T-helper 2 cell treated with Interferon-gamma antibody and Interleukin-4, amounts not matched to agents 100 ng/mL and 5 ng/mL, for 36 hours (primary cell): ENCODE data around the gene ZNF774. TPM values are rescaled to one million over a fixed set of nuclear protein-coding genes. Genes with fewer than 3 reads are reported as not detected.
"Not testable (repeated sequence)": the region's sequence is repeated elsewhere in the genome, so short reads cannot be mapped to it uniquely, and the experiment has no call there.

Source experiments
- intact Hi-C: fragments of 100-400 bp; cut with micrococcal nuclease; formaldehyde crosslinking; loops from one replicate; pipeline ENCODE4 v1.15.1; 2023
- total RNA-seq: library from RNA; stranded (reverse); gene quantifications from 2 replicates; pipeline ENCODE4 v1.2.3, GENCODE V29; 2022

The ZNF774 gene
- total RNA-seq, 1 donor from 2014 or later, result 1.9 TPM

DNA sequence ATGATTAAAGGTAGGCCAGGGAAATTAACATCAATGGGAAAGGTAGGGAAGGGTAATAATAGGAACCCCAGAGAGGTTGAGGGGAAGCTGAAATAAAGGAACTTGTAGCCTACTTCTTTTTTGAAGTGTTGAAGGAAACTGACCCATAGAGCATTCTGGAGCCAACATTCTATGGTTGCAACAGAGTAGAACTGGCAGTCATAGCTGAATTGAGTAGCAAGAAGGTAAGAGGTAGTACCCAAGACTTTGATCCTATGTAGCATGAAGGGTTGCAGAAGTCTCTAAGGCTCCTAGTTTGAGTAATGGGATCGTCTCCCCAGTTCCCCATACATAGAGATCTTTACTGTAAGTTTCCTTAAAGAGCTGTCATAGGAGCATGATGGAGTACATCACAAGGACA is 7.4 kb upstream of the ZNF774 start:
- intact Hi-C loops, result no loop called here

DNA sequence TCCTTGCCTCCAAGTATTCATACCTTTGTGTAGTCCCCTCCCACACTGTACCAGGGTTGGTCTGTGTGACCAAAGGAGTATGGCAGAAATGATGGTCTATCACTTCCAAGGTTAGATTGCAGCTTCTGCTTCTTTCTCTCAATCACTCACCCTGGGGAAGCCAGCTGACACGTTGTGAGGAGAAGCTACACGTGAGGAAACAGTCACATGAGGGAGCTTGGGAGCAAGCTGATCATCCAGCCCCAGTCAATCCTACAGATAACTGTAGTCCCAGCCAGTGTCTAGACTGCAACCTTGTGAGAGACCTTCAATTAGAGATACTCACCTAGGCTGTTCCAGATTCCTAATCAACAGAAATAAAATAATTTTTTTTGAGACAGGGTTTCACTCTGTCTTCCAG is 6.2 kb upstream of the ZNF774 start:
- intact Hi-C loops, result no loop called here

DNA sequence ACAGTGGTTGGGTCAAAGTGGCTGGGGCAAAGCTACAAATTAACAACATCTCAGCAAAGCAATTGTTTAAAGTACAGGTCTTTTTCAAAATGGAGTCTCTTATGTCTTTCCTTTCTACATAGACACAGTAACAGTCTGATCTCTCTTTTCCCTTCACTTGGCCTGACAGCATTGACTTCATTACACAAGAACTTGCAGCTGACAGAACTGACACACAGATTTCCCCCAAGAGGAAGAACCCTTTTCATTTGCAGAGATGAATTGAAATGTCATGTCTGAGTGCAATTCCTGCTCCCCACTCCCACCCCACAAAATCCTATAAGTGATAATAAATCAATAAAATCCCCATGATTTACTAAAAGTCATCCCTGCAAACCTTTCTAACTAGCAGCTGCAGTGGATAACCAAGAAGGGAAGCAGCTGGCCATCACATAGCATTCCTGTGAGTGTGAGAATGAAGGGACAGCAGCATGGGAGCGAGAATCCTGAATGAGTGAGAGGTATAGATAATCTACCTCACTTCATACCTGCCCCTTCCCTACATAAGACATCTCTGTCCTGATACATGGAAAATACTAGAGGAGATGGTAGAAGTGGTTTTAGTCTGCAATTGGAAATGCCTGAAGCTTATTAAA is 4.5 kb upstream of the ZNF774 start:
- intact Hi-C loops, result not testable (repeated sequence)

DNA sequence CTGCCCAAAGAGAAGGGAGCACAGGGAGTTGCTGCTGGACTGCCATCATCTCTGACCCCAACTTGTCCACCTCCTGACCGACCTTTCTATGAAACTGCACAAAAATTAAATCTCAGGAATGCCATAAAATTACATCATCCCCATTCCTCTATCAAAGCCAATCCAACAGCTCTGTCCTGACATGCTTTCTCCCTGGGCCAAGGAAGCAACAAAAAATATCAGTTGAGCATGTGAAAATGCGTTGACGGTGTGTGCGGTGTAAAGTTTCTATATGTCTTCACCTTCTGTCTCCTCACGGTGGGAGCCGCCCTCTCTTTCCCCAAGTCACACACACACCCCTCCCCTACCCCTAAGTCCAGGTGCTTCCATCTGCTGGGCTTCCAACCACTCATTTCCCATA is 3.6 kb upstream of the ZNF774 start:
- intact Hi-C loops, result no loop called here

DNA sequence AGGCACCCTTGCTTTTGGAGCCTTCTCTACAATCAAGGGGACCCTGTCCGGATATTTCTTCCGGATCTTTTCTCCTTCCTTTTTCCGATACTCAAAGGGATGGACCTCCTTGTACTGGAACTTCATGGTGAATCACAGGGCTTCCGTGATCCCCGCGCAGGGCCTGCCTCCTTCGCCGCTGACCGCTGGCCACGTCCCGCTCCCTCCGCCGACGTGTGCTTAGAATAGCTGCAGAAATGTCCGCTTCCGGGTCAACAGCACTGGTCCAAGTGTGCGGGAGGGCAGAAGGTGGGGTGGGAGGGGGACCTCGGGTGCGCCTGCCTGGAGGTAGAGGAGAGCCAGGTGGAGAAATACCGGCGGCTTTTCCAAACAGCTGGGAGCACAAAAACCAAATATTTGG is 3.0 kb upstream of the ZNF774 start:
- intact Hi-C loops, result no loop called here

DNA sequence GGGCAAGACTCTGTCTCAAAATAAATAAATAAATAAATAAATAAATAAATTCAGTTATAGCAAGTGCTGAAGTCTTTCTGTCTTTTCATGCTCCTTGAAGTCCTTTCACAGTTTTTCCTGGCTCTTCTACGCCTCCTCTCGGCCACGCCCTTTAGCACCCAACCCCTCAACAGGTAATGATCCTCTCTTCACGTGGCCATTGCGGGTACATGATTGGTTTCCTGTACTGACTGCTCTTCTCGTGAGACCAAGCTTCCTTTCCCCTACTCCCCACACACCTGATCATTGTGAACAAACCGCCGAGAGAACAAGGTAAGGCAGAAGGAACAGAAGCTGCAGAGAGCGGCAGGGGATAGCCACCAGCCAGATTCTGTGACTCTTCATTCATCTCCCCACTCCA is 2.3 kb upstream of the ZNF774 start:
- intact Hi-C loops, result loop anchor here (5.0 kb wide), 1 partner anchor 43 kb away; no protein-coding TSS in a partner anchor

DNA sequence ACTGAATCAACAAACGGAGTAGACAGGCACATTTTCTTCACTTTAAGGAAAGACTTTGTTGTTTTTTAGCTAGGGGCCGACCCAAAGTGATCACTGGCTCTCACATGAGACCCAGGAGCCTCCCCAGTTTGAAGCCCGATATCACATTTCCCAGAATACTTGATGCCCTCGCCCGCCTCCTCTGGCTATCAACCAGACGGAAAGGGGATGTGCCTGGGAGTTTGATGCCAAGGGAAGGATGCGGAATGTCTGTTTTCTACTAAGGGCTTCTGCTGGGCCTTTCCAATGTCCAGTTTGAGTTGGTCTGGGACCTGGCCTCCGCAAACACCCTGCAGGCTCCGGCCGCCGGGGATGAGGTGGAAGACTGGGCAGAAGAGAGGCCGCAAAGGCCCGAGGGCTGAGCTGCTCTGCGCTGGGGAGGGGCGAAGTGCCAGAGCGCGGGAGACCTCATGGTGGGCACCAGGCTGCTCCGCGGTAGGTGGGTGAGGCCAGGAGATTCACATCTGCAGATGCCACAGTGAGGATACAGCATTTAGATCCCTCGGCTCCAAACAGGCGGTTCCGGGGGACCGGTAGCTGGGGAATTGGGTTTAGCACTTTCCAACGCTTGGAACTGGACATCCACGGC is 491 bp upstream of the ZNF774 start:
- intact Hi-C loops, result loop anchor here (1.0 to 5.0 kb wide), 2 partner anchors 37 to 44 kb away; partner anchors contain the start of gene IQGAP1

DNA sequence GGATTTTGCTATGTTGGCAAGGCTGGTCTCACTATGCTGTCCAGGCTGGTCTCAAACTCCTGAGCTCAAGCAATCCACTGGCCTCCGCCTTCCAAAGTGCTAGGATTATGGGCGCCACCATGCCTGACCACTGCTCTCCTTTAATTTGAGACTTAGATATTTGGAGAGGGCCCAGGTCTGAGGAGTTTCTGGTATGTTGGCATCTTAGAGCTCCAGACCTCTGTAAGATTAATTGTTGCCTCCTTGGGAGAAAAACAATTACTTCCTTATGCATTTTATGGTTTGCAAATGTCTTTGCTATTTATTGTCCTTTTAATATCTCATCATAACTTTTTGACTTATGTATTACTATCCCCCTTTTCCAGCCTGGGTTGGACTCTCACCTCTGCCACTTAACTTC is 2.9 kb downstream of the ZNF774 start:
- intact Hi-C loops, result loop anchor here (5.0 kb wide), 1 partner anchor 48 kb away; no protein-coding TSS in a partner anchor

DNA sequence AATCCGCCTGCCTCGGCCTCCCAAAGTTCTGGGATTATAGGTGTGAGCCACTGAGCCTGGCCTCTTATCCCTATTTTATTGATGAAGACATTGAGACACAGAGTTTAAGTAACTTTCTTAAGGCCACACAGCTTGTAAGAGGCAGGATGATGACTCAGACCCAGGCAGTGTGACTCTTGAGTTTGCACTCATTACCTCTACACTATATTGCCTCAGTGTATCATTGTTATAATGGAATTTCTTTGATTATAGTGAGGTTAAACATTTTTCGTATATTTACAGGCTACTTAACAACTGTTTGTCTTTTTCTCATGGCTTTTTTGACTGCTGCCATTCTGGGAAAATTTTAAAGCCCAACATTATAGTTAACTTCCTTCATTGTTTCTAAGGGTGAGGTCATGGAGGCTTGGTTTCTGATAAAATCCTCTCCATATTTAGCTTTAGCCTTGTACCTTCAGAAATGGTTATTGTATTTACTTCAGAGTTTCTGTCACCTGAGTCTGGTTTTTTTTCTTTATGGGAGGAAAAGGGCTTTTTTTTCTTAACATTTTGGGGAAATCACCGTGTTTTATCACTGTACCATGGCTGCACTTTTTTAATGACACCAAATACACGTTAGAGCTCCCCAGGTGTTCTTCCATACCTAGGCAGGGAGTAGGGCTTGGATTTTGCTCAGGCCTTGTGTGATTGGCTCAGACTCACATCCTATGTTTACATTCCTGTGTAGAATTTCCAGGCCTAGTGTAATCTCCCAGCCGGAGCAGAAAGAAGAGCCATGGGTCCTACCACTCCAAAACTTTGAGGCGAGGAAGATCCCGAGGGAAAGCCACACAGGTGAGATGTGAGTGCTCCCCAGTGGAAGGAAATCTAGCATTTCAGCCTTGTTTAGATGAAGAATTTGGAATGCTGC is 6.3 kb downstream of the ZNF774 start:
- intact Hi-C loops, result no loop called here

DNA sequence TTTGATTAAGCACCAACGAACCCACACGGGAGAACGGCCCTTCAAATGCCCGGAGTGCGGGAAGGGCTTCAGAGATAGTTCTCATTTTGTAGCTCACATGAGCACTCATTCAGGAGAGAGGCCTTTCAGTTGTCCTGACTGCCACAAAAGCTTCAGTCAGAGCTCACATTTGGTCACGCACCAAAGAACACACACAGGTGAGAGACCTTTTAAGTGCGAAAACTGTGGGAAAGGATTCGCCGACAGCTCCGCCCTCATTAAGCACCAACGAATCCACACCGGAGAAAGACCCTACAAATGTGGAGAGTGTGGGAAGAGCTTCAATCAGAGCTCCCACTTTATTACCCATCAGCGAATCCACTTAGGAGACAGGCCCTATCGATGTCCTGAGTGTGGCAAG is 8.7 kb downstream of the ZNF774 start:
- intact Hi-C loops, result no loop called here

DNA sequence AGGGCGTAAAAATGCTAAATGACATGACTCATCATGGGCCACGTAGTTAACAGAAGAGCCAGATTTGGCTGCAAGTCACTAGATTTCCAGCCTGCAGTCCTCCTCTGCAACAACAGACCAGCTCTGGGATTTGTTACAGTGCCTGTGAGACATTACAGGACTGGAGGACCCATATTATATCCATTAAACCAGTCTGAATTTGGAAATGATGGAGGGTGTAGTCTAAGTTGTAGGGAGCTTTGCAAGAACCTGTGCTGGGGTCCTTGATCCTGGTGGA is 10.8 kb downstream of the ZNF774 start:
- intact Hi-C loops, result loop anchor here (1.0 to 2.0 kb wide), 5 partner anchors 14 to 119 kb away; partner anchors contain the start of gene IQGAP1

DNA sequence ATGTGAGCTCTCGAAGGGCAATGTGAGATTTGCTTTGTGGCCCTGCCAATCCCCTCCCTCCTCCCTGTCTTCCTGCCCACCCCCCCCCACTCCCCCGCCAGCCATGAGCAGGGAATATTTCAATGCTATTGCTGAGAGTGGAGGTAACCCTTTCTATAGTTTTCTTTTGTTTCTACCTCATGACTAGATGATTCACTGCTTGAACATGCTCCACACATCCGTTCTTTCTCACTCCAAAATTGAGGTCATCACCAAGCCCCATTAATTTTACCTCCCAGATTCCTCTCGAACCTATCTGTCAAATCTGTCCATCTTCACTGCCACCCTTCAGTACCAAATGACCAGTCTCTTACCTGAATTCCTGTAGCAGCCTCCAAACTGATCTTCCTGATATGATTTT is 12.2 kb downstream of the ZNF774 start:
- intact Hi-C loops, result no loop called here

DNA sequence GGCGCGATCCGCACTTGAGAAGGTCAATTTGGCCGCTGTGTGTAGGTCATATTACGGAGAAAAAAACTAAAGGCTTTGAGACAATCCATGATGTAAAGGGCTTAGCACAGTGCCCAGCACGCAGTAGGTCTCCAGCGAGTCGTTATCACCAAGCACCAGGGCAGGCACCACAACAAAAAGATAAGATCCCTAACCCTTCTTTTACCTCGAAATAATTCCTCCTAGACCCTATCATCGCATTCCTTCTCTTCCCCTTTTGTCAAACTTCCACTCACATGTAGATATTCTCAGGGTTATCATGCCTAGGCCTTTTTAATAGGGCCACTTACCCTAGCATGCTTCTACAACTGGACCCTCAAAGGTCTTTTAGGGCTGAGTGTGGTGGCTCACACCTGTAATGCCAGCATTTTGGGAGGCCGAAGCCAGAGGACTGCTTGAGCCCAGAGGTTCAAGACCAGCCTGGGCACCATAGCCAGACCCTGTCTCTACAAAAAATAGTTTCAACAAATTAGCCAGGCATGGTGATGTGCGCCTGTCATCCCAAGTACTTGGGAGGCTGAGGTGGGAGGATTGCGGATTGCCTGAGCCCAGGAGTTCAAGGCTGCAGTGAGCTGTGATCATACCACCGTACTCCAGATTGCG is 13.5 kb downstream of the ZNF774 start:
- intact Hi-C loops, result no loop called here

DNA sequence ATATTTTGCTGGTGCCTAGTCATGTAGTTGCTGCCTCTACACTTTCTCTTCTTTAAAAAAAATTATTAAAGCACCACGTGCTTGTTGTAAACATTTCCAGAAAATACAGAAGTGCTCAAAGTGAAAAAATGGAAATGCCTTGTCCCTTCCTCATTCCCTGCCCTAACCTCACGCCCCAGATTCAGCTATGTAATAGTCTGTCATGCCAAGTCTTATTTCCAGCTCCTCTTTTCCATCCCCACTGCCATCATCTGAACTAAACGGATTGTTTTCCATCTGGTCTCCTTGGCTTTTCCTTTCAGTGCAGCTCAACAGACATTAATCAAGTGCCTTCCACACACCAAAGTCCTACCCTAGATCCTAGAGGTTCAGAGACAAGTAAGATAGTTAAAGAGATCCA is 15.5 kb downstream of the ZNF774 start:
- intact Hi-C loops, result no loop called here

DNA sequence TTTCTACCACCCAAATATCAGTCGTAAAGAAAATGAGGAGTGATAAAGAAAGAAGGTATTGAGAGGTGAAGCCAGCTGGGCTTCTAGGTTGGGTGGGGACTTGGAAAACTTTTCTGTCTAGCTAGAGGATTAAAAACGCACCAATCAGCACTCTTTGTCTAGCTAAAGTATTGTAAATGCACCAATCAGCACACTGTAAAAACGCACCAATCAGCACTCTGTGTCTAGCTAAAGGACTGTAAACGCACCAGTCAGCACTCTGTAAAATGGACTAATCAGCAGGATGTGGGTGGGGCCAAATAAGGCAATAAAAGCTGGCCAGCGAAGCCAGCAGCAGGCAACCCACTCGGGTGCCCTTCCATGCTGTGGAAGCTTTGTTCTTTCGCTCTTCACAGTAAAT is 23.0 kb downstream of the ZNF774 start:
- intact Hi-C loops, result no loop called here

DNA sequence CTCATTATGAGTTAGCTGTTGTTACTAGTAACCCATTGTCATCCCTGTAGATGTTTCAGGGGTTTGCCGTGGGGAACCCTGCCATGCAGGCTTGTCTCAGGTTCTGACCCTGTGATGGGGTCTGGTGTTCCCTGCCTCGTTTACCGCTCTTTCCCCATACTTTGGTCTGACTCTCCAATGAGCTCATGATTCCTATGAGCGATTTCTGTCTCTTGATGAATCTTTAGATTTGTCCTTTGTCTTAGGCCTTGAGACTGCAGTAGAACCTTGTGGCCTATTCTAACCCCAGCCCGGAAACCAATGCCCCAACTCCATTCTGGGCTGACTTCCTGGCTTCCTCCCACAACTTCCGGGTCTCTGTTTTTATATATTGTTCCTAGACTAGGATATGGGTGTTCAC is 24.7 kb downstream of the ZNF774 start:
- intact Hi-C loops, result loop anchor here (1.0 to 2.0 kb wide), 3 partner anchors 12 to 25 kb away; partner anchors contain the start of gene IQGAP1

DNA sequence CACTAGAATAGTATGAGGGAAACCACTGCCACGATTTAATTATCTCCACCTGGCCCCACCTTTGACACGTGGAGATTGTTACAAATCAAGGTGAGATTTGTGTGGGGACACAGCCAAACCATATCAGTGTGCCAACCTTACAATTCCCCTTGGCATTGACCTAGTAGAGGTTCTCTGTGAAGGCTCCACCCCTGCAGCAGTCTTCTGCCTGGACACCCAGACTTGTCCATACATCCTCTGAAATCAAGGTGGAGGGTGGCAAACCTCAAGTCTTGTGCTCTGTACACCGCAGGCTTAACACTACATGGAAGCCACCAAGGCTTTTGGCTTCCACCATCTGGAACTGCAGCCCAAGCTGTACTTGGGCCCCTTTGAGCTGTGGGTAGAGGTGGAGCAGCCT is 27.2 kb downstream of the ZNF774 start:
- intact Hi-C loops, result no loop called here

DNA sequence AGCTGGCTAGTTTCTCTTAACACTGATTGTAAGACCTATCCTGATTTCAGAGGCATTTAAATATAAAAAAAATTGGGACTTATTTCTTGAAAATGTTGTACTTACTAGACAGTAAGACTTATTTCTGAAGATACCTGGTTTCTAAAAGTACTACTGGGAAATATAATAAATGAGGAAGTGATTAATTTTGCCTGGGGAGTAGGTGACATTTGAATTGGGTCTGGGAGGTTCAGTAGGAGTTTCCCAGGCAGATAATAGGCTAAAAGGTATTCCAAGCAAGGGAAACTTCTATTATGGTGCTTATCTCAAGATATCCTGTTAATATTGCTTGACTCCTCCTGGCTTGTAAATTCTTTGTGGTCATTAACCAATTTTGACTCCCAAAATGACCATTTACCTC is 29.4 kb downstream of the ZNF774 start:
- intact Hi-C loops, result no loop called here

DNA sequence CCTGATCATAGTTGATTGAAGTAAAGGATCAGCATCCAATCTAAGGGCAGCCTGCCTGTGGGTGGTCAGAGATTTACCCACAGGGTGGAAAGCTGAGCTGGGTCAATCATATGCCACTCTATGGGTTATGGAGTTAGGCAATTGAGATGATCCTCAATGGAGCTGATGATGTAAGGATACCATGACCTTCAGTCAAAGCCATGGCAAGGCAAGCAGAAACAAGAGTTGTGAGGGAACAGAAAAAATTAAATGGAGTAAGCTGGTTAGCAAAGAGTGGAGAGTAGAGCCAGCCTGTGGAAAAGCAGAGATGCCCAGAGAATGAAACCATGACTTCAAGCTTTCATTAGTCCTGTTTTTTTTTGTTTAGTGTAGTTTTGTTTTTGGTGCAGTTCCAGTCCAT is 30.2 kb downstream of the ZNF774 start:
- intact Hi-C loops, result no loop called here

DNA sequence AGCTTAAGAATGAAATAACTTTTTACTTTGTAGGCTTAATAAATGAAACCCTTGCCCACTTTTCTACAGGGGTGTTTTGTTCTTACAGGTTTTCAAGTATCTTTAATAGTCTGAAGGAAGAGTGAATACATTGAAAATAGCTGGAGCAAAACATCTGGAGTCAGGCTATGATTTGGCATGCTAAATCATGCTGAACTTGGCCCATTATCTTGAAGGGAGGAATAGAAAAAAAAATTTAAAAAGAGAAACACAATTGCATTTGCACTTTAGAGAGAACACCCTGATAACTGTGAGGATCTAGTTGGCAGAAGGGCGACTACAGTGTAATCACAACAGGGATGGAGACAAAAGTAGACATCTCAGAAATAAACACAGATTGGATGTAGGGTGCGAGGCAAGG is 34.1 kb downstream of the ZNF774 start:
- intact Hi-C loops, result no loop called here

DNA sequence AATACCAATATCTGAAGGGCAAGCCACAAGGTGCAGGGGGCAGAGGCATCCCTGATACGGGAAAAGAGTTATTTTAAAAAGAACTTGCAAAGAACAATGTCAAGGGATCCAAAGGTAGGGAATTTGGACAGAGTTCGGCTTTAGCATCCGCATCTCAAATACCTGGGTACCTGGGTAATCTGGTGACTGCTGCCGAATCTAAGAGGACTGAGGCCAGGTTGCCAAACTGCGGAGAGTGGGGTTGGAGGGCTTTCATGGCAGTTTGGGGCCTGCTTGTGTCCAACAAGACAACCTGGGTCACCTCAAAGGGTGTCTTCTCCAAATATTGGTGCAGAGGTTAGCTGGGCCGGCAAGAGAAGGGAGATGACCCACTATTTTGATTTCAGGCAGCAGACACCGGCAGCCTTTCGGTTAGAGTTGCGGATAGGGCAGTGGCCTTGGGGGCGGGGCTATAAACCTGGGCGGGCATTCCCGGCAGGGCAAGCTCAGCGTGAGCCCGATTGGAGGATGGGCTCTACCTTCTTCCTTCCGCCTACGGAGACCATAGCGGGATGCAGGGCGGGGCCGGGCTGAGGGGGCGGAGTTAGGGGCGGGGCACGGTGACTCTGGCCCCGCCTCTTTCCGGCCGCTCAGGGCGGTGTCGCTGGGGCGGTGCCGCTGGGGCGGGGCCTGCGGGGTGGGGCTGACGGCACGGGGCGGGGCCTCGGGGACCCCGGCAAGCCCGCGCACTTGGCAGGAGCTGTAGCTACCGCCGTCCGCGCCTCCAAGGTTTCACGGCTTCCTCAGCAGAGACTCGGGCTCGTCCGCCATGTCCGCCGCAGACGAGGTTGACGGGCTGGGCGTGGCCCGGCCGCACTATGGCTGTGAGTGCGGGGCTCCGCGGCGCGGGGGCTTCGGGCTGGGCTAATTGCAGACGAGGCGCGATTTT is 35.7 kb downstream of the ZNF774 start, which contains the start of gene IQGAP1:
TSS of gene IQGAP1 (plus strand) at position 709 of the 928 bp plus-strand sequence. CDS start at position 809, 100 bp downstream.
- intact Hi-C loops, result loop anchor here (1.0 kb wide), 7 partner anchors 10 to 548 kb away; partner anchors contain the start of genes GDPGP1, UNC45A and ZNF774
